Right lobe of liver (tissue), 6 donors: Measurements from ENCODE around the gene CCDC81. TPM values are rescaled to one million over a fixed set of nuclear protein-coding genes. Genes with fewer than 3 reads are reported as not detected.

Experiments
- ATAC-seq, 4 donors: fragments of 200-7000 bp; cut with Tn5 transposase; one replicate each; pipeline ENCODE4 v1.9.1; 2020; ENCODE audit warnings: mild to moderate bottlenecking in 4 of 4, moderate library complexity in 4 of 4
- DNase-seq, 3 donors: peaks; one replicate each; pipeline ENCODE4 v3.0.0-alpha.2; 2020
- H3K27ac ChIP-seq, 3 donors: fragments of 200-600 bp; one replicate each; pipeline ENCODE4 v1.8.0; 2022
- H3K27me3 ChIP-seq, 2 donors: fragments of 200-600 bp; one replicate each; pipeline ENCODE4 v1.8.0; 2022
- H3K36me3 ChIP-seq, 4 donors: fragments of 200-600 bp; sonication (generic) in 1 of 4; one replicate each; pipeline versions ENCODE4 v1.5.1 to v1.8.0; 2017 to 2022; ENCODE audit warnings: control low read depth in 1 of 4
- H3K4me1 ChIP-seq, 4 donors: fragments of 200-600 bp; sonication (generic) in 1 of 4; one replicate each; pipeline versions ENCODE4 v1.5.1 to v1.8.0; 2017 to 2022; ENCODE audit warnings: control low read depth in 1 of 4
- H3K4me3 ChIP-seq, 3 donors: fragments of 200-600 bp; one replicate each; pipeline ENCODE4 v1.8.0; 2022
- H3K9me3 ChIP-seq, 4 donors: fragments of 200-600 bp; sonication (generic) in 1 of 4; one replicate each; pipeline versions ENCODE4 v1.5.1 to v1.8.0; 2017 to 2022; ENCODE audit warnings: control low read depth in 1 of 4
- POLR2A ChIP-seq: fragments of 450-650 bp; IDR thresholded peaks from one replicate; pipeline ENCODE4 v1.6.1; 2017; ENCODE audit warnings: antibody characterized with exemption, mild to moderate bottlenecking
- WGBS: methylation state at CpG from one replicate; pipeline ENCODE4 v1.1.6; 2018; ENCODE audit warnings: low coverage, low lambda C conversion rate; ENCODE audit not compliant: insufficient coverage; ENCODE audit errors: missing lambda C conversion rate; 5-methylcytosine and 5-hydroxymethylcytosine counted together
- intact Hi-C, 2 donors: fragments of 100-400 bp; cut with DNase I; formaldehyde crosslinking; loops; one replicate each; pipeline versions ENCODE4 v1.11.2 to v1.14.1; 2022
- total RNA-seq, 6 experiments: library from RNA; depleted of rRNA in 2 of 6; stranded (reverse); fragments of >200 nt in 2 of 6; fragmentation: NEBNext Ultra II Directional in 3 of 6; extraction: Animal tissue kit (Norgen Biotek cat#: 25700) in 3 of 6; gene quantifications; one replicate each; pipeline versions ENCODE4 v1.1.0 to v1.2.4, GENCODE V29; 2016 to 2023
- TF ChIP-seq, protein P1 (sequence below), 4 donors: fragments of 200-600 bp in 3 of 4; fragments of 450-650 bp in 1 of 4; IDR thresholded peaks; one replicate each; pipeline versions ENCODE4 v1.5.1 to v1.8.0; 2016 to 2022; ENCODE audit warnings: antibody characterized with exemption in 4 of 4, mild to moderate bottlenecking in 2 of 4
- donor health status: DM: no; HTN: yes; CAD: no.
- donor health status: DM: no; HTN: no; CAD: no.
- donor health status: DM: no; HTN: no; CAD: no.
- donor health status: DM: no; HTN: yes; CAD: no.
- donor health status: DM: no; HTN: yes; CAD: no.

The CCDC81 gene
- total RNA-seq, 6 experiments from 2014 or later = 0.12 to 1.6 (median 0.55) TPM; not detected in 1

DNA sequence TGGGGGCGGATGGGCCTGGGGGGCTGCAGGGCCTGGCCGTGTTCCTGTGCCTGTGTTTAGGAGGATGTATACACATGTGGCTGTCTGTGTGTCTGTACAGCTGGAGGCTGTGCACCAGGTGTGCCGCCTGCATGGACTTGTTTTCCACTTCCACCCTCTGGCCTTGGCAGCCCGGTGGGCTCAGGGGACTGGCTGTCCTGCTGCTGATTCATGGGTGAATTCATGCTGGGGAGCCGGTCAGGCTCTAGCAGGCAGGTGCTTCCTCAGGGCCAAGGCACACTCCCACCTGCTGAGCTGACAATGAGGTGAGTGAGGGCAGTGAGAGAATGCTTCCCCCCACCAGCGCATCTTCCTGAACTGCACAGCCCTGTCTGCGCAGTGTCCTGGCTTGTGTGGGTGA lies 88.4 kb downstream of the CCDC81 start:
- ATAC-seq (no peak), DNase-seq (no peak)
- H3K4me3 ChIP-seq = no peak overlapping the region
- H3K27ac ChIP-seq = no peak overlapping the region
- no peak for TF ChIP-seq POLR2A
- TF ChIP-seq, protein P1, sequence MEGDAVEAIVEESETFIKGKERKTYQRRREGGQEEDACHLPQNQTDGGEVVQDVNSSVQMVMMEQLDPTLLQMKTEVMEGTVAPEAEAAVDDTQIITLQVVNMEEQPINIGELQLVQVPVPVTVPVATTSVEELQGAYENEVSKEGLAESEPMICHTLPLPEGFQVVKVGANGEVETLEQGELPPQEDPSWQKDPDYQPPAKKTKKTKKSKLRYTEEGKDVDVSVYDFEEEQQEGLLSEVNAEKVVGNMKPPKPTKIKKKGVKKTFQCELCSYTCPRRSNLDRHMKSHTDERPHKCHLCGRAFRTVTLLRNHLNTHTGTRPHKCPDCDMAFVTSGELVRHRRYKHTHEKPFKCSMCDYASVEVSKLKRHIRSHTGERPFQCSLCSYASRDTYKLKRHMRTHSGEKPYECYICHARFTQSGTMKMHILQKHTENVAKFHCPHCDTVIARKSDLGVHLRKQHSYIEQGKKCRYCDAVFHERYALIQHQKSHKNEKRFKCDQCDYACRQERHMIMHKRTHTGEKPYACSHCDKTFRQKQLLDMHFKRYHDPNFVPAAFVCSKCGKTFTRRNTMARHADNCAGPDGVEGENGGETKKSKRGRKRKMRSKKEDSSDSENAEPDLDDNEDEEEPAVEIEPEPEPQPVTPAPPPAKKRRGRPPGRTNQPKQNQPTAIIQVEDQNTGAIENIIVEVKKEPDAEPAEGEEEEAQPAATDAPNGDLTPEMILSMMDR (IDR thresholded peaks at IDR 0.05) = no peak
- no peaks in the 10 kb centered on the region for H3K27me3 ChIP-seq
- no CpG with 5 or more reads among the region's 7 CpGs for WGBS
- no peaks in the 10 kb centered on the region for H3K36me3 ChIP-seq
- H3K9me3 ChIP-seq = no peaks in the 10 kb centered on the region
- H3K4me1 ChIP-seq = no peaks in the 10 kb centered on the region
- intact Hi-C loops = no loop called here

DNA sequence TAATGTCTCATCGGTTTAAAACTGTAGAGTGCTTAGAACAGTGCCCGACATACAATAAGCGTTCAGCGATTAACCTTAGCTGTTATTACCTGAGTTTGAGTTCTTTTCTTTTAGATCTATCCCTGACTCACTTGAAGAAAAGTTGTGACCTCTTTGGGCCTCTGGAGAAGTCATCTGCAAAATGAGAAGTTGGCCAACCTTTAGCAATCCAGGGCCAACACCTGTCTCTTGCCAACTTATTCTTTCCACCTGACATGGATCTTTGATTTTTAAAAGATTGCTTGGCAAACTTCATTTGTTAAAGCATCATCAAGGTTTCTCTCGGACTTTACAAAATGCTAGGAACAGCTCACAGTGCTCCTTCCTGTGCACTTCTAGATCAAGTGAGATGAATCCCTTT lies 89.3 kb downstream of the CCDC81 start:
- Histone ChIP-seq H3K36me3 (no peaks in the 10 kb centered on the region), H3K9me3 (no peaks in the 10 kb centered on the region), H3K4me1 (no peaks in the 10 kb centered on the region), H3K4me3 (no peak overlapping the region), H3K27me3 (no peaks in the 10 kb centered on the region), H3K27ac (no peak overlapping the region)
- TF ChIP-seq, protein P1 (IDR thresholded peaks at IDR 0.05) = no peak
- TF ChIP-seq POLR2A = no peak
- 94% methylated on average over 5 of the region's 5 CpGs for WGBS
- intact Hi-C loops = no loop called here
- DNase-seq (no peak), ATAC-seq (no peak)

DNA sequence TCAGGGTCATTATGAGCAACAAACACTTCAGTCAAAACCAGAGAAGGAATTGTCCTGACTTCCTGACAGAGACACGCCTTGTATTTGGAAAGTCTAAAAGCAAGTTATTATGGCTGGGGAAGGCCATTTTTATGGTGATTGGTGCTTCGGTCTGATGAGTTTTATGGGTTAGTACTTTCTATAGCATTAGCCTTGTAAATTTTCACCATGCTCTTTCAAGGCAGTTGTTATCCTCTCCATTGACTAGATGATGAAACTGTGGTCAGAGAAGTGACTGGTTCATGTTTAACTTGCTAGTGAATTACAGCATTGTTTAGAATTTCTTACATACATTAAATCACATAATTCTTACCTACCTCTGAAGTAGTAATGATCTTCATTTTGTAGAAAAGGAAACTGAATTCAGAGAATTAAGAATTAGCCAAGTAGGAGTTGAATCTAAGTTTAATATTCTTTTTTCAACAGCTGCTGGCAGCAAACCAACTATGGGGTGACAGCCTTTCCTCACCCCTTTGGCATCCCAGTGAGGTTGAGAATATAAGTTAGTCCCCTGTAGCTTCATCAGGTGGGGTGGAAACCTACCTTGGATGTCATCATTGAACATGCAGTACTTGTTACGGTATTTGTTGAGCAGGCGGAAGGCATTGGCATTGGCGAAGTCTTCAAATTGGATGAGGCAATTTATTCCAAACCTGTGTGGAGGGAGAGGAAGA lies 90.0 kb downstream of the CCDC81 start:
- no peak overlapping the region for H3K4me3 ChIP-seq
- no peaks in the 10 kb centered on the region for H3K9me3 ChIP-seq
- intact Hi-C loops = no loop called here
- ATAC-seq (no peak), DNase-seq (no peak)
- H3K27me3 ChIP-seq = no peaks in the 10 kb centered on the region
- 85% methylated on average over 4 of the region's 5 CpGs for WGBS
- H3K36me3 ChIP-seq = no peaks in the 10 kb centered on the region
- H3K4me1 ChIP-seq = no peaks in the 10 kb centered on the region
- no peak overlapping the region for H3K27ac ChIP-seq
- TF ChIP-seq POLR2A = no peak
- TF ChIP-seq, protein P1 (IDR thresholded peaks at IDR 0.05) = no peak

DNA sequence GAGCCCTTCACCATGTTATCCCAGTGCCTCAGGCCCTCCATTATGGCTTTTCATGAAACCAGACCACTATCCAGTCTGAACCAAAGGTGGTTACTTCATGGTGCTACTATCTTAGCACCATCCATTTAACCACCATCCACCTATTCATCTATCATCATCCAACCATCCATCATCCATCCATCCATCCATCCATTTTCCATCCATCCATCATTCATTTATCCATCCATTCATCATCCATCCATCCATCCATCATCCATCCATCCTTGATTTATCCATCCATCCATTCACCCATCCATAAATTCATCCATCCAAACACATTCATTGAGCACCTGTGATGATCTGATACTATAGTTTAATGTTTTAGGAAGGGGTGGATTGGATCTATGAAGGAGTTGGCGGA lies 93.5 kb downstream of the CCDC81 start:
- intact Hi-C loops = no loop called here
- H3K4me3 ChIP-seq = no peak overlapping the region
- WGBS = 91% methylated on average over 1 of the region's 1 CpG
- no peaks in the 10 kb centered on the region for H3K27me3 ChIP-seq
- H3K36me3 ChIP-seq = no peaks in the 10 kb centered on the region
- TF ChIP-seq POLR2A = no peak
- TF ChIP-seq, protein P1 (IDR thresholded peaks at IDR 0.05) = no peak
- no peaks in the 10 kb centered on the region for H3K4me1 ChIP-seq
- ATAC-seq (no peak), DNase-seq (no peak)
- H3K27ac ChIP-seq = no peak overlapping the region
- H3K9me3 ChIP-seq = no peaks in the 10 kb centered on the region
